Measurements from ENCODE around the gene PPP2R2B. TPM values are rescaled to one million over a fixed set of nuclear protein-coding genes. Genes with fewer than 3 reads are reported as not detected.

The PPP2R2B gene
- total RNA-seq, 4 donors from 2014 or later = 9.4 to 29.4 (median 20.7) TPM

DNA sequence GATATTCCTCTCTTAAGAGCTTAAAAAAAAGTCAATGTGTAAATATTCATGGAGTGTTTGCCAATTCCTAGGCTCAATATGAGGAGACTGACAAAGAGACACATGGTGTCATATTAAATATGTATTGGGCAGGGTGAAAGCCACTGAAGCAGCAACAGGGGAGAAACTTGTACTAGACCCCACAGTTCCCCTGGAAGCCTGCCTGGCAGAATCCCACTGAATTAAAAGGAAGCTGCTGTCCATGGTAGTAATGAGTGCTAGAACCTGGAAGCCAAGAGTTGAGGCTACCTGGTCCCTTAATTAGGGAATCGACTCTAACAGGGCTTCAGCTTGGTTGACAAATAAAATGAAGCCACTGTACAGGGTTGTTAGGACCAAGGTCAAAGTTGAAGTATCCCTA is 233.2 kb downstream of the PPP2R2B start:
- Histone ChIP-seq H3K9me3 (no peaks in the 10 kb centered on the region), H3K36me3 (peaks cover 0 to 9% (median 0%) of the 10 kb centered on the region in 3 donors), H3K4me1 (no peaks in the 10 kb centered on the region), H3K4me3 (no peak overlapping the region), H3K27me3 (no peaks in the 10 kb centered on the region), H3K27ac (no peak overlapping the region)
- TF ChIP-seq POLR2A (IDR thresholded peaks at IDR 0.05) (no peak), EP300 (IDR thresholded peaks at IDR 0.05) (no peak)
- TF ChIP-seq, protein P1, sequence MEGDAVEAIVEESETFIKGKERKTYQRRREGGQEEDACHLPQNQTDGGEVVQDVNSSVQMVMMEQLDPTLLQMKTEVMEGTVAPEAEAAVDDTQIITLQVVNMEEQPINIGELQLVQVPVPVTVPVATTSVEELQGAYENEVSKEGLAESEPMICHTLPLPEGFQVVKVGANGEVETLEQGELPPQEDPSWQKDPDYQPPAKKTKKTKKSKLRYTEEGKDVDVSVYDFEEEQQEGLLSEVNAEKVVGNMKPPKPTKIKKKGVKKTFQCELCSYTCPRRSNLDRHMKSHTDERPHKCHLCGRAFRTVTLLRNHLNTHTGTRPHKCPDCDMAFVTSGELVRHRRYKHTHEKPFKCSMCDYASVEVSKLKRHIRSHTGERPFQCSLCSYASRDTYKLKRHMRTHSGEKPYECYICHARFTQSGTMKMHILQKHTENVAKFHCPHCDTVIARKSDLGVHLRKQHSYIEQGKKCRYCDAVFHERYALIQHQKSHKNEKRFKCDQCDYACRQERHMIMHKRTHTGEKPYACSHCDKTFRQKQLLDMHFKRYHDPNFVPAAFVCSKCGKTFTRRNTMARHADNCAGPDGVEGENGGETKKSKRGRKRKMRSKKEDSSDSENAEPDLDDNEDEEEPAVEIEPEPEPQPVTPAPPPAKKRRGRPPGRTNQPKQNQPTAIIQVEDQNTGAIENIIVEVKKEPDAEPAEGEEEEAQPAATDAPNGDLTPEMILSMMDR (IDR thresholded peaks at IDR 0.05) = no peak
- 29 to 61% methylated on average over 1 of the region's 1 CpG for WGBS, 2 donors
- no peak for DNase-seq (ENCODE audit: low spot score in 2 of 2)

- TF ChIP-seq POLR2A (IDR thresholded peaks at IDR 0.05) (no peak), EP300 (IDR thresholded peaks at IDR 0.05) (no peak)
- TF ChIP-seq, protein P1 (IDR thresholded peaks at IDR 0.05) = no peak
- Histone ChIP-seq H3K36me3 (peaks cover 0 to 7% (median 0%) of the 10 kb centered on the region in 3 donors), H3K27ac (no peak overlapping the region), H3K27me3 (no peaks in the 10 kb centered on the region), H3K4me3 (no peak overlapping the region), H3K4me1 (no peaks in the 10 kb centered on the region), H3K9me3 (no peaks in the 10 kb centered on the region)
- no peak for DNase-seq (ENCODE audit: low spot score in 2 of 2)
- 79 to 86% methylated on average over 3 of the region's 3 CpGs for WGBS, 2 donors
Measured at GRCh38 chr5:146644831-146645230, 233.7 kb downstream of the PPP2R2B start.

DNA sequence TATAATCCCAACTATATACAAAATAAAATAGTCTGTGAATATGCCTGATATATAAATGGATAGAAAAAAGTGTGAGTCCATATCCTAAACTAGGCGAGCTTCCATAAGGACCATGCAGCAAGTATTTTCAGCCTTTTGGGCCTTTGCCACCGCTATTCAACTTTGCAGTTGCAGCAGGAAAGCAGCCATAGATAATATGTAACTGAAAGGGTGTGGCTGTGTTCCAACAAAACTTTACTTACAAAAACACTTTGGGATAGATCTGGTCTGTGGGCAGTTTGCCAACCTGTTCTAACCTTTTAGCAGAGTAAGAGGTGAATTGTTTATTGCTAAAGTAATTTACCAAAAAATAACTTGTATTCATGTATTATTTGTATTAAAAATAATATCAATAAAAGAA is 234.8 kb downstream of the PPP2R2B start:
- H3K4me3 ChIP-seq = no peak overlapping the region
- no peak for DNase-seq (ENCODE audit: low spot score in 2 of 2)
- H3K4me1 ChIP-seq = no peaks in the 10 kb centered on the region
- H3K27me3 ChIP-seq = no peaks in the 10 kb centered on the region
- TF ChIP-seq, protein P1 (IDR thresholded peaks at IDR 0.05) = no peak
- TF ChIP-seq EP300 (IDR thresholded peaks at IDR 0.05) = no peak
- no peak for TF ChIP-seq POLR2A (IDR thresholded peaks at IDR 0.05)
- WGBS, 2 donors = 36 to 38% methylated on average over 2 of the region's 2 CpGs
- H3K27ac ChIP-seq = no peak overlapping the region
- H3K9me3 ChIP-seq = no peaks in the 10 kb centered on the region
- H3K36me3 ChIP-seq = no peaks in the 10 kb centered on the region

GRCh38 chr5:146642410-146642809 is 236.1 kb downstream of the PPP2R2B start:
- Histone ChIP-seq H3K9me3 (no peaks in the 10 kb centered on the region), H3K4me3 (no peak overlapping the region), H3K36me3 (no peaks in the 10 kb centered on the region), H3K4me1 (no peaks in the 10 kb centered on the region), H3K27me3 (no peaks in the 10 kb centered on the region), H3K27ac (no peak overlapping the region)
- 90 to 93% methylated on average over 3 of the region's 3 CpGs for WGBS, 2 donors
- TF ChIP-seq, protein P1 (IDR thresholded peaks at IDR 0.05) = no peak
- TF ChIP-seq POLR2A (IDR thresholded peaks at IDR 0.05) (no peak), EP300 (IDR thresholded peaks at IDR 0.05) (no peak)
- no peak for DNase-seq (ENCODE audit: low spot score in 2 of 2)

- no peak for TF ChIP-seq EP300 (IDR thresholded peaks at IDR 0.05)
- TF ChIP-seq, protein P1 (IDR thresholded peaks at IDR 0.05) = no peak
- TF ChIP-seq POLR2A (IDR thresholded peaks at IDR 0.05) = no peak
- H3K9me3 ChIP-seq = no peaks in the 10 kb centered on the region
- no peaks in the 10 kb centered on the region for H3K27me3 ChIP-seq
- 78% methylated on average over 3 of the region's 3 CpGs for WGBS, 2 donors
- H3K4me1 ChIP-seq = no peaks in the 10 kb centered on the region
- no peaks in the 10 kb centered on the region for H3K36me3 ChIP-seq
- DNase-seq (ENCODE audit: low spot score in 2 of 2) = no peak
- H3K27ac ChIP-seq = no peak overlapping the region
- no peak overlapping the region for H3K4me3 ChIP-seq
Measured at GRCh38 chr5:146641941-146642340, 236.6 kb downstream of the PPP2R2B start.
